Measurements from ENCODE around the gene CALU. TPM values are rescaled to one million over a fixed set of nuclear protein-coding genes. Genes with fewer than 3 reads are reported as not detected.

The CALU gene
- total and polyA plus RNA-seq, 10 of the 15 experiments (the other 5 are each of a cell fraction or from before 2014, with no cell fraction given) = 31.2 to 75.6 (median 42.1) TPM

DNA sequence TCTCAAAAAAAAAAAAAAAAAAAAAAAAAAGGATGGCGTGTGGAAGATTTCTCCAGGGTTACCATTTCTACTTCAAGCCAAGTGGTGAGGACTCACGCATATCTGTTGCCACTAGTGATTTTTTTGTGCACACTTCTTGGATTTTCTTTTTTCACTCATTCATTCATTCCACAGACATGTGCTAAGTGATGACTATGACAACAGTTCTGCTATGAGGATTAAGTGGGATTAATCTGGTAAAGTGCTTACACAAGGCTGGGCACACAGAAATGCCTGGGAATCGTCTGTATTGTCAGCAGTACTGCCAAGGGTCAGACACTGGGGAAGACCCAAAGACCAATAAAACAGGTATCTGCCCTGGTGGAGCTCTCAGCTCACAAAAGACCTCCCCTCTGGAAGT lies 42.7 kb downstream of the CALU start:
- ChIA-PET RAD21 (ENCODE audit: unreplicated experiment) (interaction anchor here (0.6 to 1.1 kb wide), 3 partner anchors 9 to 161 kb away, joined by 3 to 7 read pairs (median 3); partner anchors contain the start of gene CCDC136), CTCF (no interaction called here), POLR2A (interaction anchor here (0.7 kb wide), 1 partner anchor 394 kb away, joined by 5 read pairs; no protein-coding TSS in a partner anchor), SMC1A (ENCODE audit: uncharacterized antibody, unreplicated experiment) (interaction anchor here (1.3 kb wide), 1 partner anchor 109 kb away, joined by 5 read pairs; the partner anchor contains the start of gene GARIN1A)
- Histone ChIP-seq H4K20me1 (ENCODE audit: control insufficient read depth, insufficient read depth) (no peaks in the 10 kb centered on the region), H3K9ac (ENCODE audit: control insufficient read depth, insufficient read depth, low read length) (no peak overlapping the region), H2AFZ (ENCODE audit: control insufficient read depth, low read depth, low read length) (no peak overlapping the region), H3K36me3 (ENCODE audit: control insufficient read depth in 2 of 2, insufficient read depth in 2 of 2, low read length in 1 of 2) (no peaks in the 10 kb centered on the region), H3K9me3 (replicated peaks; ENCODE audit: control insufficient read depth, insufficient read depth, low read length) (no peaks in the 10 kb centered on the region; the same call in 2 of the 3 replicates), H3K27me3 (replicated peaks in 1 of 2; ENCODE audit: control insufficient read depth in 2 of 2, insufficient read depth in 2 of 2, low read length in 1 of 2) (no peaks in the 10 kb centered on the region; a peak in 1 of 4 replicates), H3K4me1 (ENCODE audit: control insufficient read depth, insufficient read depth, low read length) (no peaks in the 10 kb centered on the region), H3K4me3 (no peak overlapping the region), H3K4me2 (ENCODE audit: control insufficient read depth, insufficient read depth) (no peak overlapping the region), H3K27ac (ENCODE audit: control insufficient read depth, insufficient read depth) (no peak overlapping the region), H3K79me2 (ENCODE audit: control insufficient read depth, insufficient read depth, low read length) (no peaks in the 10 kb centered on the region)
- BruUV-seq (replicated peaks) = no TSS peak
- in situ Hi-C loops (cut with MboI) (no loop called here), intact Hi-C loops (cut with micrococcal nuclease; ENCODE audit: unreplicated experiment) (no loop called here)
- FAIRE-seq = no peak
- no peak for DNase-seq (ENCODE audit: low read depth, low spot score)
- 37% methylated on average over 3 of the region's 3 CpGs for WGBS (ENCODE audit: insufficient coverage, insufficient replicate concordance, low lambda C conversion rate, missing lambda C conversion rate)
- ATAC-seq = no peak
- no peak for TF ChIP-seq EZH2 (IDR thresholded peaks at IDR 0.05; ENCODE audit: borderline replicate concordance, control insufficient read depth, low read depth, low read length)
- no peak for TF ChIP-seq YBX1 (IDR thresholded peaks at IDR 0.05)
- TF ChIP-seq, protein P1, sequence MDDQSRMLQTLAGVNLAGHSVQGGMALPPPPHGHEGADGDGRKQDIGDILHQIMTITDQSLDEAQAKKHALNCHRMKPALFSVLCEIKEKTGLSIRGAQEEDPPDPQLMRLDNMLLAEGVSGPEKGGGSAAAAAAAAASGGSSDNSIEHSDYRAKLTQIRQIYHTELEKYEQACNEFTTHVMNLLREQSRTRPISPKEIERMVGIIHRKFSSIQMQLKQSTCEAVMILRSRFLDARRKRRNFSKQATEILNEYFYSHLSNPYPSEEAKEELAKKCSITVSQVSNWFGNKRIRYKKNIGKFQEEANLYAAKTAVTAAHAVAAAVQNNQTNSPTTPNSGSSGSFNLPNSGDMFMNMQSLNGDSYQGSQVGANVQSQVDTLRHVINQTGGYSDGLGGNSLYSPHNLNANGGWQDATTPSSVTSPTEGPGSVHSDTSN (IDR thresholded peaks at IDR 0.05; ENCODE audit: insufficient replicate concordance, low read depth, low read length) = no peak
- no peak for TF ChIP-seq FOS (IDR thresholded peaks at IDR 0.05; ENCODE audit: borderline replicate concordance, extremely low read depth, insufficient read length)
- no peak for TF ChIP-seq MYB (IDR thresholded peaks at IDR 0.05; ENCODE audit: borderline replicate concordance, low read depth, low read length)
- TF ChIP-seq ETV6 (conservative IDR thresholded peaks at IDR 0.05 in 1 of 2, IDR thresholded peaks at IDR 0.05 in 1 of 2; ENCODE audit: borderline replicate concordance in 1 of 2, low read depth in 1 of 2) = no peak
- TF ChIP-seq MTA3 (IDR thresholded peaks at IDR 0.05; ENCODE audit: borderline replicate concordance, low read length) = no peak
- TF ChIP-seq BCL11A (IDR thresholded peaks at IDR 0.05; ENCODE audit: low read depth, low read length) = no peak
- TF ChIP-seq, protein P2, sequence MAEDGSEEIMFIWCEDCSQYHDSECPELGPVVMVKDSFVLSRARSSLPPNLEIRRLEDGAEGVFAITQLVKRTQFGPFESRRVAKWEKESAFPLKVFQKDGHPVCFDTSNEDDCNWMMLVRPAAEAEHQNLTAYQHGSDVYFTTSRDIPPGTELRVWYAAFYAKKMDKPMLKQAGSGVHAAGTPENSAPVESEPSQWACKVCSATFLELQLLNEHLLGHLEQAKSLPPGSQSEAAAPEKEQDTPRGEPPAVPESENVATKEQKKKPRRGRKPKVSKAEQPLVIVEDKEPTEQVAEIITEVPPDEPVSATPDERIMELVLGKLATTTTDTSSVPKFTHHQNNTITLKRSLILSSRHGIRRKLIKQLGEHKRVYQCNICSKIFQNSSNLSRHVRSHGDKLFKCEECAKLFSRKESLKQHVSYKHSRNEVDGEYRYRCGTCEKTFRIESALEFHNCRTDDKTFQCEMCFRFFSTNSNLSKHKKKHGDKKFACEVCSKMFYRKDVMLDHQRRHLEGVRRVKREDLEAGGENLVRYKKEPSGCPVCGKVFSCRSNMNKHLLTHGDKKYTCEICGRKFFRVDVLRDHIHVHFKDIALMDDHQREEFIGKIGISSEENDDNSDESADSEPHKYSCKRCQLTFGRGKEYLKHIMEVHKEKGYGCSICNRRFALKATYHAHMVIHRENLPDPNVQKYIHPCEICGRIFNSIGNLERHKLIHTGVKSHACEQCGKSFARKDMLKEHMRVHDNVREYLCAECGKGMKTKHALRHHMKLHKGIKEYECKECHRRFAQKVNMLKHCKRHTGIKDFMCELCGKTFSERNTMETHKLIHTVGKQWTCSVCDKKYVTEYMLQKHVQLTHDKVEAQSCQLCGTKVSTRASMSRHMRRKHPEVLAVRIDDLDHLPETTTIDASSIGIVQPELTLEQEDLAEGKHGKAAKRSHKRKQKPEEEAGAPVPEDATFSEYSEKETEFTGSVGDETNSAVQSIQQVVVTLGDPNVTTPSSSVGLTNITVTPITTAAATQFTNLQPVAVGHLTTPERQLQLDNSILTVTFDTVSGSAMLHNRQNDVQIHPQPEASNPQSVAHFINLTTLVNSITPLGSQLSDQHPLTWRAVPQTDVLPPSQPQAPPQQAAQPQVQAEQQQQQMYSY (CRISPR knock-in tag; IDR thresholded peaks at IDR 0.05) = no peak
- TF ChIP-seq WRNIP1 (IDR thresholded peaks at IDR 0.05; ENCODE audit: borderline replicate concordance, low read depth, low read length) = no peak
- TF ChIP-seq CHD4 (IDR thresholded peaks at IDR 0.05) = no peak
- no peak for TF ChIP-seq BMI1 (IDR thresholded peaks at IDR 0.05; ENCODE audit: borderline replicate concordance)
- no peak for TF ChIP-seq SP1 (IDR thresholded peaks at IDR 0.05; ENCODE audit: low read depth, low read length)
- no peak for TF ChIP-seq NFXL1 (IDR thresholded peaks at IDR 0.05; ENCODE audit: borderline replicate concordance)
- no peak for TF ChIP-seq PAX8 (IDR thresholded peaks at IDR 0.05)
